ENCODE data around the gene STRA6. TPM values are rescaled to one million over a fixed set of nuclear protein-coding genes. Genes with fewer than 3 reads are reported as not detected.

STRA6 gene
- 0.44 TPM in 1 of 2 replicates, not detected in the other for total RNA-seq

GRCh38 chr15:74202452-74203401, at the start of gene STRA6:
STRA6 (minus strand) TSS chr15:74202787; CDS start chr15:74202267, 520 bp downstream.

GRCh38 chr15:74235962-74236361, 33.4 kb upstream of the STRA6 start, which contains the start of gene CCDC33:
CCDC33 (plus strand) TSS chr15:74236326; CDS start chr15:74236720, 394 bp downstream.

GRCh38 chr15:74173380-74174218, 29.0 kb downstream of the STRA6 start, which contains the start of gene ISLR:
ISLR (plus strand) TSS chr15:74173710; CDS start chr15:74174859, 1,149 bp downstream.

GRCh38 chr15:74130155-74130848, 72.3 kb downstream of the STRA6 start, which contains the start of gene ISLR2:
ISLR2 (plus strand) TSS chr15:74130586; CDS start chr15:74132755, 2,169 bp downstream.

Other genes starting within 250 kb of the STRA6 start
- gene STOML1, start 210.5 kb downstream of the STRA6 start, total RNA-seq: 12.7 and 13.8 TPM in 2 replicates
- 189 and 197 TPM in 2 replicates for gene PML, start 208.1 kb downstream of the STRA6 start, total RNA-seq
- not detected in 2 replicates for gene GOLGA6A, start 120.2 kb downstream of the STRA6 start, total RNA-seq
- not detected in 2 replicates for gene ISLR2, start 72.2 kb downstream of the STRA6 start, total RNA-seq
- 259 and 362 TPM in 2 replicates for gene ISLR, start 29.1 kb downstream of the STRA6 start, total RNA-seq
- gene CCDC33, start 33.5 kb upstream of the STRA6 start, total RNA-seq: not detected in 2 replicates
- 0.81 and 1.7 TPM in 2 replicates for gene CYP11A1, start 164.9 kb upstream of the STRA6 start, total RNA-seq
- 3.2 and 4.4 TPM in 2 replicates for gene SEMA7A, start 231.2 kb upstream of the STRA6 start, total RNA-seq

All from cardiac ventricle fibroblast (primary cell).